ENCODE measurements around the gene MTA3.

DNA sequence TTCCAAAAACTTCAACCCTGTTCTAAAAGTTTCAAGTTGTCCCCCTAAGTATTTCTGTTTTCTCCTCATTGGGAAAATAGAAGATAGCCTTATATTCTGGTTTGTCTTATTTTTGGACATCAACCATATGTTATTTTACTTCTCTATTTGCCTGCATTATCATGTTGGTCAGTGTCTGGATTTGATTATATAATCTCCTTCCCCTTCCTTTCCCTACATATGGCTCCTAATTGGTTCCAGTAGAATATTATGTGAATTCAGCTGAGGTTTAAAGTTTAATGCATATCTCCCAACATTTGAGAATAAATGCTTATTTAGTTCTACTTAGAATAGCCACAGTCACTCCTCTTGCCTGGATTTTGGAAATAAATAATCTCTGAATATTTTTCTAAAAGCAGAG is 128.6 kb downstream of the MTA3 start:
- TF ChIP-seq CTCF (IDR thresholded peaks at IDR 0.05) (no peak), POLR2A (IDR thresholded peaks at IDR 0.05) (no peak)
